Left kidney (tissue), 8 donors: ENCODE results near the gene GYG1. TPM values are rescaled to one million over a fixed set of nuclear protein-coding genes. Genes with fewer than 3 reads are reported as not detected.

Source experiments
- DNase-seq: peaks from one replicate; pipeline ENCODE4 v3.0.0-alpha.2; 2013
- long read RNA-seq, 8 donors: transcript quantifications; one replicate each; lab custom pipeline, GENCODE V29; 2026
- polyA plus RNA-seq: library from polyadenylated mRNA; unstranded; fragments of 120-200 nt; gene quantifications from one replicate; pipeline ENCODE4 v1.2.1, GENCODE V29; 2013; ENCODE audit not compliant: insufficient read length

GYG1 gene
- polyA plus RNA-seq, result 30.4 TPM
- long read RNA-seq, donor 1, transcript GYG1-201 (7 exons, 1,890 nt), result major isoform, 13 of 15 reads
- long read RNA-seq, donor 1, partial matches to known transcripts, result 0 of 15 reads
- long read RNA-seq, donor 1, other reads (novel, unspliced or antisense), result 0 of 15 reads
- long read RNA-seq, donor 2, transcript GYG1-201 (7 exons, 1,890 nt), result major isoform, 5 of 6 reads
- long read RNA-seq, donor 2, partial matches to known transcripts, result 0 of 6 reads
- long read RNA-seq, donor 2, other reads (novel, unspliced or antisense), result 0 of 6 reads
- long read RNA-seq, donor 3, transcript GYG1-201 (7 exons, 1,890 nt), result major isoform, 9 of 10 reads
- long read RNA-seq, donor 3, partial matches to known transcripts, result 0 of 10 reads
- long read RNA-seq, donor 3, other reads (novel, unspliced or antisense), result 0 of 10 reads
- long read RNA-seq, donor 4, partial matches to known transcripts, result 0 of 2 reads
- long read RNA-seq, donor 4, other reads (novel, unspliced or antisense), result 0 of 2 reads
- long read RNA-seq, donor 5, transcript GYG1-201 (7 exons, 1,890 nt), result major isoform, 17 of 18 reads
- long read RNA-seq, donor 5, partial matches to known transcripts, result 0 of 18 reads
- long read RNA-seq, donor 5, other reads (novel, unspliced or antisense), result 0 of 18 reads
- long read RNA-seq, donor 6, transcript GYG1-201 (7 exons, 1,890 nt), result major isoform, 5 of 5 reads
- long read RNA-seq, donor 6, partial matches to known transcripts, result 0 of 5 reads
- long read RNA-seq, donor 6, other reads (novel, unspliced or antisense), result 0 of 5 reads
- long read RNA-seq, donor 7, transcript GYG1-201 (7 exons, 1,890 nt), result major isoform, 7 of 24 reads
- long read RNA-seq, donor 7, partial matches to known transcripts, result 16 of 24 reads
- long read RNA-seq, donor 7, other reads (novel, unspliced or antisense), result 0 of 24 reads
- long read RNA-seq, donor 8, partial matches to known transcripts, result 0 of 1 reads
- long read RNA-seq, donor 8, other reads (novel, unspliced or antisense), result 0 of 1 reads

DNA sequence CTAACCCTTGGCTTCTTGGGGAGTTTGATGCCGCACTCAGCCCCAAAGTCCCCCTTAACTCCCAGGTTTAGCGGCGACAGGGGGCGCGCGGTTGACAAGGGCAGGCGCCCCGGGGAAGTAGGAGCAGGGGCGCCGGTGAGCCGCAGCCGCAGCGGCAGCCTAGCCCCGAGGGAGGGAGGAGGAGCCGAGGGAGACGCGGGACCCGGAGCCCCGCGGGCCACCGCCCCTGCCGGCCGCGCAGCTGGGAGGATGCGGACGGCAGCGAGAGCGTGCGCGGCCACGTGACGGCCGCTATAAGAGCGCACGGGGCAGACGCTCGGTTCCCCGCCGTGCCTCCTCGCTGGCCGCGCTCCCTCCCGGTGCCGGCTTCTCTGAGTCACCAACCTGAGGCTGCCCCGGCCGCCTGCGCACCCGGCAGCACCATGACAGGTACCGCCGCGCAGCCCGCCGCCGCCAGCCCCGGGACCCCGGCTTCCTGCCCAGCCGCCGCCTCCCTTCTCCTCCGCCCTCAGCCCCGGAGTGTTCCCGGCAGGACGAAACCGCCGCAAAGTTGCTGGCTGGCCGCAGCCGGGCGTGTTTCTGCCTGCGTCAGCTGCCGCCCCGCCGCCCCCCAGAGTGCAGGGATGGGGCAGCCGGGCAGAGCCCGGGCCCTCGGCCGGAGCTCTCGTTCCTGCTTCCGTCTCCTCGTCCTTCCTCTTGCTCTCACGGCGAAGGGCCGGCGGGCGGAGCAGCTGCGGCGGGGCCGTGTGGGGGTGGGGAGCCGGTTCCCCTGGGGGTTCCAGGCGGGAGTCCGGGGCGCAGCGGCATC, at the start of gene GYG1:
Gene GYG1 (plus strand): TSS at position 322 of the 808 bp plus-strand sequence. CDS start 101 bp downstream, at position 423.
- DNase-seq, result peak; percentile 58

DNA sequence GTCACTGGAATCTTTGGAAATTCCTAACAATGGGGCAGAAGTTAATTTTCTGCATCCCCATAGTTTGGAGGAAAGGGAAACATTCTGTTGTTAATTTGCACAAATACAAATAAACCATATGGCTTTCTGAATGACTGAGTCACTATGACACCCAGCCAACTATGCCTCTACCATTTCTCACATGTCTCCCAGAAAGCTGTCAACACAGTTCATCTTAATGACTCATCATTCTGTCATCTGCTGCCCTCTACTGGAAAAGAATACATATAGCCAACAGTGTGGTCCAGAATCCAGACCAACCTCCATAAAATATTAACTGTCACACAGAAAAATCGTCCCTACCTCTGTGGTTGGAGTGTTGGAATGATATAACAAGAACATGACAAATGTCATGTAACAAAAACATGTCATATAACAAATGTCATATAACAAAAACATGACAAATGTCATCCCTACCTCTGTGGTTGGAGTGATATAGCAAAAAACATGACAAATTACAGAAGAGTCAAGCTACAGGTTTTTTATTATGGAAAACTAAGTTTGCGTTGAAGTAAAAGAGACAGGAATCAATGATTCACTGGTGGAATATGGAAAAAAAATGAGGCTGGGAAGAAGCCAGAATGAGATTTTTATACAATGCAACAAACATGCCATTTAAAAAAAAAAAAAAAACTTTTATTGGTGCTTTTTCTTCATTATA, 47.7 kb upstream of the GYG1 start:
- peak; percentile 68 for DNase-seq

- no peak for DNase-seq
Measured at GRCh38 chr3:148945116-148945515, 46.2 kb upstream of the GYG1 start.

DNA sequence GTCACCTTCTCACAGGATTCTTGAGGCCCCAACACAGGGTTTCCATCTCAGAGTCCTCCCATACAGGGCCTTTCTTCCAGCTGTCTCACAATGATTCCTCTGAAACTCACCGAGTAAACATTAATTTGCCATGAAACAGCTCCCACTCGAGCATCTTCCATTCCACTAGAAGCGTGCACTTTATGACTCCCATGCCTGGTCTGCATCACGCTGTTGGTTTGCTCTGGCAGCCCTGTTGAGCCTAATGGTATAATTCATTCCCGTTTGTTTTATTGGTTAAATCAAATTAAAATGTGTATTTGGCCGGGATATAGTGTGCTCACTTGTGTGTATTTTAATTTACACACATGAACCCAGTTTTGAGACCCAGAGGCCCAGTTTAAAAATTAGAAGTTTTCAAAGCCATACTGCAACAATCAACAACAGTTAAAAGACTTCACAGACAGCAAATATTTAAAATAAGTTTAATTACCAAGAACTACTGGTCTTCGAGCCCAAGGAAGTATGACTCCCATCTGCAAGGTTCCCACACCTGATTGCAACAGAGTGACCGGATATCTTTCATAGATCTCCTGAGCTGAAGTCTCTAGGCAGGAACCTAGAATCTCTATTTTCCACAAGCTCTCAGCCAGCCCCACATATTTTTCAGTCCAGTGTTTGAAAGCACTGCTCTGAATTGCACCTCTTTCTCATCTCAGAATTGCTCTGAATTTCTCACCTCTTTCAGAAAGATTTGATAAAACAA, 42.3 kb upstream of the GYG1 start:
- no peak for DNase-seq

DNA sequence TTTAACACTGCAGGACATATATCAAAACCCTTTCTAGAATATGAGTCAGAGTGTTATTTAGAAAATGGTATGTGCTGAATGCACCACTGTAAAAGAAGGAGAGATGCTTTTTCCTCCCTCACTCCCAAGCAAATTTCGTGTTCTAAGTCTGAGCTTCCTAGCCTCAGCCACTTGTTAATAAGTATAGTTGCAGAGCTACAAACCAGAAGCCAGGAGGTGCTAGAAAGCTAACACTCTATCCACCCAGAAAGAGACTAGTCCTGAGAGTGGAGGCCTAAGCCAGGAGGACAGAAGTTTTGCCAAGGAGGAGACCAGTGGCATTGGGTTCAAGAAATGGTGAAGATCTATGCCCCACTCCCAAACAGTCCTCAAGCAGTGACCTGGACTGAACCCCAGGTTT, 40.5 kb upstream of the GYG1 start:
- DNase-seq, result no peak

DNA sequence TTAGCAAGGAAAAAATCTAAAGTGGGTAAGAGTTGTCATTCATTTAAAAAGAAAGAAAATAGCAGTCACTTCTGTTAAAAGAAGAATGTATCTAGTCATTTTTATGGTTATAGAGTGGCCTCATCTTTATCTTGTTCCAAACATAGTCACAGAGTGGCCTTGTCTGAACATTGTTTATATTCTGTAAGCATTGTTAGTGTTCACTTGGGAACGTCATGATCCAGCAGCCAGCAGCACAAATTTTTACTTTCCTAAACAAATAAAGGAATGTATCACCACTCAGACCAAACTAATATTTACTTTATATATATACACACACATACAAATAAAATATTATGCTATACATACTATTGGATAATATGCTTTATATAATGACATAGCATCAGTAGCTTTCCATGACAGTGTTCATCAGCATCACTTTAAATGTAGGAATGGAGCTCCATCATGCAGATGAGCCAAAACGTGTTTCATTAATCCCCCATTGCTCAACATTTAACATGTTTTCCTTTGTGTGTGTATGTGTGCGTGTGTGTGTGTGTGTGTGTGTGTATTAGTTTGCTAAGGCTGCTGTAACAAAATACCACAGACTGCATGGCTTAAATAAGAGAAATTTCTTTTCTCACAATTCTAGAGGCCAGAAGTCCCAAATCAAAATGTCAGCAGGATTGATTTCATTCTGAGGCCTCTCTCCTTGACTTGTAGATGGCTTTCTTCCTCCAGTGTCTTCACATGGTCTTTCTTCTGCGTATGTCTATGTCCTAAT, 39.6 kb upstream of the GYG1 start:
- no peak for DNase-seq

GRCh38 chr3:148953094-148953493, 38.2 kb upstream of the GYG1 start:
- no peak for DNase-seq

DNA sequence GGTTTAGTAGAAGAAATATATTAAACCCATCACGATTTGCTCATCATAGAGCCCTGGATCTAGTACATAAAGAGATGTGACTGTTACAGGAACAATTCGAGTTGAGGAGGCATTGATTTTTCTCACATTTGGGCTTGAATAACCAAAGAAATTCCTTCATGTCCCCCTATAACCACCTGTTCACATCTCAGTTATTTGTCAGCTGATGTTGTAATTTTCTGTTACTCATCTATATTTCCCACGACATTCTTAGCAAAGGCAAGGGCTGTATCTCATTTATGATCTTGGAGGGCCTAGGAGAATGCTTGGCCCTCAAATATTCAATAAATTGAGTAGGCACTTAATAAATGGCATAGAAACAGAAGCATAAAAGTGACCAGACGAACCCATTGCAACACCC, 36.4 kb upstream of the GYG1 start:
- DNase-seq, result no peak

DNA sequence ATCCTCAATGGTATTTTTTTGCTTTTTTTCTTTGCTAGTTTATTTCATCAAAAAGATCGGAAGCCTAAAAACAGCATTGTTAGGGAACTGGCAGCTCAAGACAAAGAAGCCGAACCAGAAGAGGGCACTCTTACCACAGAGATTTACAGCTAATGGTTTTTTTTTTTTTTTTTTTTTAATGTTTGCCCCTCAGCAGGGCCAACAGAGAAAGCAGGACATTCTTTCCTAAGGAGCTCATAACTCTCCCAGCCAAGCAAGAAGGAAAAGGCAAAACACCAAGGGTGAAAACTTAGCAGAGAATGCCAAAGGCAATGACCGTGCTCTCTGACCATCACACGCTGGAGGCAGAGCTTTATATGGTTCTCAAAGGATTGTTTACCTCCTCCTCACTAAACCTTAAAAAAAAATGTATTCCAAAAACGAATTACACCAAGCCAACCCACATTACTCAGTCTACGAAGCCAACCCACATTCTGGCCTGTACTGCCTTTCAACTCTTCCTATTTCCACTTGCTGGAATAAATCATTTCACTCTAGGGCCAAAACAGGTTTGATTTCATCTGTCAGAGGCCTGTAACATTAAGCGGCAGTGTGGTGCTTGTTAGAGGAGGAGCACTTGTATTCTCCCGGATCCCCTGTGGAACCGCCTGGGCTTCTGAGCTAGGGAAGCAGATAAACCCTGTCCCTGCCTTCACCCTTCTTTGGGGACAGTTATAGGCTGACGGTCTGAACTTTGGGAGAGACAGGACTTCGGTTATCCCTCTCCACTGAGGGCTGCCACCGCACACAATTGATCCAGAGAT, 35.6 kb upstream of the GYG1 start:
- peak; percentile 70 for DNase-seq

GRCh38 chr3:148957586-148957985, 33.8 kb upstream of the GYG1 start:
- no peak for DNase-seq

- no peak for DNase-seq
Measured at GRCh38 chr3:148958696-148959095, 32.6 kb upstream of the GYG1 start.

- DNase-seq, result no peak
Measured at GRCh38 chr3:148962513-148962912, 28.8 kb upstream of the GYG1 start.

DNA sequence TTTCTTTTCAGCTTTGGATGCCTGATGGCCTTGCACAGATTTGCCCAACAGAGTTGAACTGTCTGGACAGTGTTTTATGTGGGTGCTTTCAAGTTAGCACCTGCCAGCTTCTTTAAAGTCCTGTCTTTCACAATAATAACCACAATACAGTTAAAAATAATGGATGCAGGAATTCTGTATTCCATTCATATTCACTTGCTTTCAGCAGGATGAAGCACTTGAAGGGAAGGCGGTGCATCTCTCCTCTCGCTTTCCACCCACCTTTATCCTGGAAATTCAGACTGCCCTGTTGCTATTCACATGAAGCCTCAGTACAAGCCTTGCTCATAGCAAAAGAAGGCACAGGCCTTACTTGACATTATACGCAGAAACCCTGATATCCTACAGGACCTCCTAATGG, 26.5 kb upstream of the GYG1 start:
- DNase-seq, result no peak

DNA sequence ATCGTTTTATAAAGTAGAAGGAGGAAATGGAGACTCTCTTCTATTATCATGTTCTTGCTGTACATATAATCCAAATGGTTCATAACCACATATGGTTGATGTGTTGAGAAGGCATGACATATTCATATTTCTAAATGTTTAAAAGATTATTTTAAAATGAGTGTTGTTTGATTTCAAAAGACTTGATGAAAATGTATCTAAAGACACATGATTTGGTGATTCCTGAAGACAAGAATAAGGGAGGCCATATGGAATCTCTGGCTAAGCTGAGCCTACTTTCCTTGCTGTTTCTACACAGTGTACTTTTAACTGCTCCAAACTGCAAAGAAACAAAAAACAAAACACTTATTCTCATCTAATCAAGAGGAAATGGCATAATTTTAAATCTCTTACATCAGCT, 23.0 kb upstream of the GYG1 start:
- no peak for DNase-seq

DNA sequence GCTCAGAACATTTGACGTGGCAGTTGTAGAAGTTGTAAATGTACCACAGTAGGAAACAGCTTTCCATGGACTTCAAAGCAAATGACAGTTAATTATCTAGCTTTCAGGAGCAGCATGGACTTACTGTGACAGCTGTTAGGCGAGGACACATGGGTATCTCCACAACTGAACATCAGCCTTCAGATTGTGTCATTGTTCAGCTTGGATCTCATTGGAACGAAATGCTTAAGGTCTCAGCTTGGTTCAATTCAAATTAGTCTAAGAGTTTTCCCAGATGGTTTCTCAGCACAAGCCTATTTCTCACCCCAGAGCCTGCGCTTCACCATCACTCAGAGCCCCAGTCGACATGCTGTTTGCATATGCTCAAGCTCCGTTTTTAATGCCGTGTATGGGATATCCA, 21.1 kb upstream of the GYG1 start:
- DNase-seq, result no peak

DNA sequence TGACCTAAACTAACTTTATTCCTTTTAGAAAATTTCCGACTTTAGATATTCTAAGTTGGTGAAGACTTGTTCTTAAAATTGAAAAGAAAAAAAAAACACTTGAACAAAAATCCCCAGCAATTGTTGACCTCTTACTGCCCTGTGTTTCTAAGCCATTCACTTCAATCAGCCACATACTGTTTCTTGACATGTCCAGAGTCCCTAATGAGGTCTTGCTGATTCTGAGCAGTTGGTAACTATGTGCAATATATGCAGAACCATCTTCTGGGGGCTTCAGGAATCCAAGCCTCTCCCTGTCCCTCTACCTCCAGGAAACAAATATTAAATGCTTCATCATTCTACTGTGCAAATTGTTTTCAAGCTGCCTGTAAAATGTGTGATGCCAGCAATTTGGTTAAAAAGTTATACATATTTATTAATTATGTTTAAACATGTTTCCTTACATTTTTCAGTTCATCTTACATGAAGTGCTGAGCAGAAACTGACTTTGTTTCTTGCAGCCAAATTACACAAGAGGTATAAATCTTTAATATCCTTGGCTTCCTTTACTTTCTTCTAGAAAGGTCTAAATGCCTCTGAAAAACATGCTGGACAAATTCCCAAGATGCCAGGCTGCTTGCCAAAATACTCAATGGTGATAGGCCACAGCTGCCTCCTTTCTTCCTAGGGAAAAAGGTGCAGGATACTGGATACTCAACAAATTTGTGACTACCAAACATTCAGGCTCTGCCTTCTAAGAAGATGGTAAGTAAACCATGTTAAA, 19.8 kb upstream of the GYG1 start:
- DNase-seq, result peak; percentile 36

DNA sequence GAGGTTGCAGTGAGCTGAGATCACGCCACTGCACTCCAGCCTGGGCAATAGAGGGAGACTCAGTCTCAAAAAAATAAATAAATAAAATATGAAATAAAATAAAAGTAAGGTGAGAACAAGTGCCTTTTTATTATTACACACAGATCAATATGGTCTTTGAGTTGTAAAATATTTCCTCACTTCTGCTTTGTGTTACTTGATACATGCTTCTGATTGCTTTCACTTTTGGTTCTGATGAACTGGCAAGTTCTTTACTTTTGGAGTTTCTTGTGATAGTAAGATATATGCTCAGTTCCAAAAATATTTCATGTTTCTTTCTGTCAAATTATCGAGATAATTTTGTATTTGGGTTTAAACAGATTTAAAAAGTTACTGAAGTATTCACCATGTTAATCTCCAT, 16.6 kb upstream of the GYG1 start:
- no peak for DNase-seq

DNA sequence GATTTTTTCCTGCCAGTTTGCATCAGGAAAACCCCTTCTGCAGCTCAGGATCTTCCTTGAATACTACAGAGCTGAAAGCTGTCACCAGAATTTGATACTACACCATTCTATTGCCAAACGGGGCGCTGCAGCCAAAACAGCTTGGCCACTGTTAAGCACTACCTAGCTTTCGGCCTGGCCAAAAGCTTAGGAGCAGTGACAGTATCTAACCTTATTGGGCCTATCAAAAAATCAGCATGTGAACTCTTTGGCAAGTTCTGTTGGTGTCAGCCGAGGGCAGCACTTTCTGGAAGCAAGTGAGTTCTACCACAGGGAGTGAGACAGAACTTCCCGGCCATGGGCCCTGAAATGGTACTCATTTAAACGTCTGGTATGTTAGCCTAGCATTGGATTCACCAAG, 16.1 kb upstream of the GYG1 start:
- DNase-seq, result no peak
